ENCODE measurements around the gene CLIP3. TPM values are rescaled to one million over a fixed set of nuclear protein-coding genes. Genes with fewer than 3 reads are reported as not detected.

CLIP3 gene
- total RNA-seq, 1 donor from 2014 or later: 8.1 TPM

- Histone ChIP-seq H3K4me3 (no peak overlapping the region), H3K27me3 (ENCODE audit: low read depth) (no peaks in the 10 kb centered on the region), H3K36me3 (no peaks in the 10 kb centered on the region), H3K4me1 (peaks cover 5% of the 10 kb centered on the region), H3K27ac (no peak overlapping the region), H3K9me3 (no peaks in the 10 kb centered on the region)
- intact Hi-C loops (cut with DNase I): no loop called here
- peak; percentile 76 to 88 for ATAC-seq
- peak; percentile 37 for TF ChIP-seq CTCF (IDR thresholded peaks at IDR 0.05)
- DNase-seq: no peak
Measured at GRCh38 chr19:36060430-36060829, 27.8 kb upstream of the CLIP3 start.

- intact Hi-C loops (cut with DNase I): no loop called here
- peak in 1 of 2 donors; percentile 25 for ATAC-seq
Measured at GRCh38 chr19:36059180-36059910, 26.7 kb upstream of the CLIP3 start.

GRCh38 chr19:36058481-36059179, 26.0 kb upstream of the CLIP3 start:
- Histone ChIP-seq H3K27ac (no peak overlapping the region), H3K9me3 (no peaks in the 10 kb centered on the region), H3K27me3 (ENCODE audit: low read depth) (no peaks in the 10 kb centered on the region), H3K4me3 (no peak overlapping the region), H3K36me3 (no peaks in the 10 kb centered on the region), H3K4me1 (peaks cover 11% of the 10 kb centered on the region)
- DNase-seq: no peak
- no peak for ATAC-seq
- intact Hi-C loops (cut with DNase I): no loop called here
- no peak for TF ChIP-seq CTCF (IDR thresholded peaks at IDR 0.05)

More at GRCh38 chr19:36059180-36059910, 26.7 kb upstream of the CLIP3 start:
- no peak for TF ChIP-seq CTCF (IDR thresholded peaks at IDR 0.05)
- Histone ChIP-seq H3K9me3 (no peaks in the 10 kb centered on the region), H3K4me1 (peaks cover 11% of the 10 kb centered on the region), H3K36me3 (no peaks in the 10 kb centered on the region), H3K27me3 (ENCODE audit: low read depth) (no peaks in the 10 kb centered on the region), H3K4me3 (no peak overlapping the region), H3K27ac (no peak overlapping the region)
- no peak for DNase-seq

- peak; percentile 93 to 94 for ATAC-seq
Measured at GRCh38 chr19:36054733-36055686, 22.3 kb upstream of the CLIP3 start, which contains the start of gene WDR62. Gene WDR62, plus strand, starts transcription at chr19:36054897. Its CDS starts 75 bp downstream, at chr19:36054972.

More at GRCh38 chr19:36054733-36055686, 22.3 kb upstream of the CLIP3 start, which contains the start of gene WDR62:
- Histone ChIP-seq H3K27me3 (ENCODE audit: low read depth) (no peaks in the 10 kb centered on the region), H3K27ac (peak within 1 kb of the TSS; percentile 94), H3K4me3 (peak within 1 kb of the TSS; percentile 70), H3K36me3 (no peaks in the 10 kb centered on the region), H3K9me3 (no peaks in the 10 kb centered on the region), H3K4me1 (peaks cover 20% of the 10 kb centered on the region)
- intact Hi-C loops (cut with DNase I): no loop called here
- TF ChIP-seq CTCF (IDR thresholded peaks at IDR 0.05): no peak
- DNase-seq: peak; percentile 95
